Loucy (cell line): ENCODE measurements around the gene ANKRD13D.

ENCODE experiments used
- H2AFZ ChIP-seq: fragments of 200-600 bp; sonication (generic); 2 replicates; pipeline ENCODE4 v1.6.0; 2016; ENCODE audit warnings: antibody characterized with exemption, mild to moderate bottlenecking, low read length, moderate library complexity
- H3F3A ChIP-seq: fragments of 200-600 bp; 2 replicates; pipeline ENCODE4 v1.6.0; 2016; ENCODE audit warnings: antibody characterized with exemption, low read depth, mild to moderate bottlenecking
- H3K27me3 ChIP-seq: fragments of 200-600 bp; sonication (generic); 2 replicates; pipeline ENCODE4 v1.6.1; 2014; ENCODE audit warnings: low read length, mild to moderate bottlenecking; ENCODE audit not compliant: insufficient read depth, poor library complexity, severe bottlenecking
- H3K36me3 ChIP-seq: fragments of 200-600 bp; sonication (generic); 2 replicates; pipeline ENCODE4 v1.6.1; 2016; ENCODE audit warnings: low read length; ENCODE audit not compliant: insufficient read depth
- H3K4me1 ChIP-seq: fragments of 200-600 bp; sonication (generic); 2 replicates; pipeline ENCODE4 v1.5.1; 2014; ENCODE audit warnings: low read length, mild to moderate bottlenecking; ENCODE audit not compliant: insufficient read depth, poor library complexity, severe bottlenecking
- H3K4me2 ChIP-seq: fragments of 200-600 bp; sonication (generic); 2 replicates; pipeline ENCODE4 v1.6.0; 2014; ENCODE audit warnings: antibody characterized with exemption, low read length, low read depth, mild to moderate bottlenecking; ENCODE audit not compliant: poor library complexity, severe bottlenecking
- H3K4me3 ChIP-seq: fragments of 200-600 bp; sonication (generic); 2 replicates; pipeline ENCODE4 v1.5.1; 2014; ENCODE audit warnings: low read length, mild to moderate bottlenecking, mixed read lengths; ENCODE audit not compliant: poor library complexity, severe bottlenecking
- H3K79me2 ChIP-seq: fragments of 200-600 bp; sonication (generic); 2 replicates; pipeline ENCODE4 v1.6.1; 2014; ENCODE audit warnings: low read length; ENCODE audit not compliant: insufficient read depth
- H3K9ac ChIP-seq: fragments of 200-600 bp; sonication (generic); 2 replicates; pipeline ENCODE4 v1.6.0; 2014; ENCODE audit warnings: mild to moderate bottlenecking, low read depth, low read length, moderate library complexity; ENCODE audit not compliant: poor library complexity, severe bottlenecking
- H3K9me2 ChIP-seq: fragments of 200-600 bp; sonication (generic); replicated peaks from 2 replicates; pipeline ENCODE4 v1.6.1; 2016; ENCODE audit warnings: low read depth, low read length, mixed read lengths
- H3K9me3 ChIP-seq: fragments of 200-600 bp; sonication (generic); 2 replicates; pipeline ENCODE4 v1.6.1; 2014; ENCODE audit warnings: mild to moderate bottlenecking, antibody characterized with exemption, low read length, low read depth; ENCODE audit not compliant: insufficient read depth
- H4K20me1 ChIP-seq: fragments of 200-600 bp; sonication (generic); 2 replicates; pipeline ENCODE4 v1.6.0; 2014; ENCODE audit warnings: antibody characterized with exemption, low read length, mild to moderate bottlenecking; ENCODE audit not compliant: insufficient read depth, poor library complexity, severe bottlenecking
- EZH2phosphoT487 ChIP-seq: fragments of 200-600 bp; IDR thresholded peaks from 2 replicates; pipeline ENCODE4 v1.6.1; 2018; ENCODE audit warnings: antibody characterized with exemption, mild to moderate bottlenecking, moderate library complexity, borderline replicate concordance
- TF ChIP-seq, protein P1 (sequence below): fragments of 200-600 bp; sonication (generic); conservative IDR thresholded peaks from 2 replicates; pipeline ENCODE4 v1.5.1; 2014; ENCODE audit warnings: mild to moderate bottlenecking, antibody characterized with exemption, low read length

Gene ANKRD13D

GRCh38 chr11:67303132-67303834 is 14.2 kb downstream of the ANKRD13D start, which contains the start of gene SSH3:
SSH3 (plus strand) TSS chr11:67303530; CDS start chr11:67303626, 96 bp downstream.
- peak within 1 kb of the TSS; percentile 54 for H3K9ac ChIP-seq
- no peaks in the 10 kb centered on the region for H4K20me1 ChIP-seq
- no peaks in the 10 kb centered on the region for H3K4me1 ChIP-seq
- H3K4me2 ChIP-seq: peak within 1 kb of the TSS; percentile 40
- TF ChIP-seq, protein P1, sequence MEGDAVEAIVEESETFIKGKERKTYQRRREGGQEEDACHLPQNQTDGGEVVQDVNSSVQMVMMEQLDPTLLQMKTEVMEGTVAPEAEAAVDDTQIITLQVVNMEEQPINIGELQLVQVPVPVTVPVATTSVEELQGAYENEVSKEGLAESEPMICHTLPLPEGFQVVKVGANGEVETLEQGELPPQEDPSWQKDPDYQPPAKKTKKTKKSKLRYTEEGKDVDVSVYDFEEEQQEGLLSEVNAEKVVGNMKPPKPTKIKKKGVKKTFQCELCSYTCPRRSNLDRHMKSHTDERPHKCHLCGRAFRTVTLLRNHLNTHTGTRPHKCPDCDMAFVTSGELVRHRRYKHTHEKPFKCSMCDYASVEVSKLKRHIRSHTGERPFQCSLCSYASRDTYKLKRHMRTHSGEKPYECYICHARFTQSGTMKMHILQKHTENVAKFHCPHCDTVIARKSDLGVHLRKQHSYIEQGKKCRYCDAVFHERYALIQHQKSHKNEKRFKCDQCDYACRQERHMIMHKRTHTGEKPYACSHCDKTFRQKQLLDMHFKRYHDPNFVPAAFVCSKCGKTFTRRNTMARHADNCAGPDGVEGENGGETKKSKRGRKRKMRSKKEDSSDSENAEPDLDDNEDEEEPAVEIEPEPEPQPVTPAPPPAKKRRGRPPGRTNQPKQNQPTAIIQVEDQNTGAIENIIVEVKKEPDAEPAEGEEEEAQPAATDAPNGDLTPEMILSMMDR: no peak
- no peak for TF ChIP-seq EZH2phosphoT487
- H3K27me3 ChIP-seq: no peaks in the 10 kb centered on the region
- H3K36me3 ChIP-seq: peaks cover 39% of the 10 kb centered on the region; the same call in 1 of the 2 replicates
- no peaks in the 10 kb centered on the region for H3K9me3 ChIP-seq
- no peaks in the 10 kb centered on the region for H3K79me2 ChIP-seq
- no peaks in the 10 kb centered on the region for H3K9me2 ChIP-seq
- no peaks in the 10 kb centered on the region for H3F3A ChIP-seq
- H3K4me3 ChIP-seq: peak within 1 kb of the TSS; percentile 69
- no peak within 1 kb of the TSS for H2AFZ ChIP-seq

- H3K4me1 ChIP-seq: no peaks in the 10 kb centered on the region
- no peaks in the 10 kb centered on the region for H4K20me1 ChIP-seq
- H3K4me3 ChIP-seq: peak overlapping the region; percentile 69
- peak overlapping the region; percentile 40 for H3K4me2 ChIP-seq
- TF ChIP-seq, protein P1: no peak
- no peak for TF ChIP-seq EZH2phosphoT487
- H3K27me3 ChIP-seq: no peaks in the 10 kb centered on the region
- H3K9me2 ChIP-seq: no peaks in the 10 kb centered on the region
- H2AFZ ChIP-seq: no peak overlapping the region
- H3K36me3 ChIP-seq: peaks cover 34% of the 10 kb centered on the region; the same call in 1 of the 2 replicates
- H3K9me3 ChIP-seq: no peaks in the 10 kb centered on the region
- H3K79me2 ChIP-seq: no peaks in the 10 kb centered on the region
- H3F3A ChIP-seq: no peaks in the 10 kb centered on the region
- peak overlapping the region; percentile 54 for H3K9ac ChIP-seq
Observed at GRCh38 chr11:67303835-67304411, 14.8 kb downstream of the ANKRD13D start.

DNA sequence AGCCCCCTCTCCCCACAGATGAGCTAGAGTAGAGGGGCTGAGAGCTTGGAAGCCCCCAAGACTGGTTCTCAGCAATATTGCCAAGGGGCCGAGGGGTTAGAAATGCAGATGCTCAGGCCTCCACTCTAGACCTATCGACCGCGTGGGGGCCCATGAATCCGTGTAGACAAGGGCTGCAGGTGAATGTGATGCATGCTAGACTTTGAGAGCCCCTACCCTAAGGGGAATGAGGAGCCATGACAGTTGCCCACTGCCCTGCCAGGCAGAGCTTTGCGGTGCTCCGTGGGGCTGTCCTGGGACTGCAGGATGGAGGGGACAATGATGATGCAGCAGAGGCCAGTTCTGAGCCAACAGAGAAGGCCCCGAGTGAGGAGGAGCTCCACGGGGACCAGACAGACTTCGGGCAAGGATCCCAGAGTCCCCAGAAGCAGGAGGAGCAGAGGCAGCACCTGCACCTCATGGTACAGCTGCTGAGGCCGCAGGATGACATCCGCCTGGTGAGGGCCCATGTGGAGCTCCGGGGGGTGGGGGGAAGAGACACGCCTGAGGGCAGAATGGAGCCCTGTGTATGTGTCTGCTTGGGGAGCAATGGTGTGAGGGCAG is 15.5 kb downstream of the ANKRD13D start:
- Histone ChIP-seq H3K36me3 (peaks cover 28% of the 10 kb centered on the region; the same call in 1 of the 2 replicates), H4K20me1 (no peaks in the 10 kb centered on the region), H2AFZ (no peak overlapping the region), H3F3A (no peaks in the 10 kb centered on the region), H3K27me3 (no peaks in the 10 kb centered on the region), H3K4me3 (no peak overlapping the region), H3K9ac (no peak overlapping the region), H3K79me2 (no peaks in the 10 kb centered on the region), H3K9me3 (no peaks in the 10 kb centered on the region), H3K4me2 (no peak overlapping the region), H3K4me1 (no peaks in the 10 kb centered on the region), H3K9me2 (no peaks in the 10 kb centered on the region)
- no peak for TF ChIP-seq EZH2phosphoT487
- TF ChIP-seq, protein P1: no peak
